DND-41 (cell line): ENCODE results near the gene UCHL5.

Source experiments
- ATAC-seq: fragments of 200-7000 bp; cut with Tn5 transposase; 3 replicates; pipeline ENCODE4 v1.9.1; 2021; ENCODE audit warnings: low read depth; ENCODE audit not compliant: insufficient read depth
- DNase-seq: peaks from one replicate; pipeline ENCODE4 v3.0.0-alpha.2; 2020
- H2AFZ ChIP-seq: 2 replicates; pipeline ENCODE4 v1.6.0; 2012; ENCODE audit warnings: low read depth, low read length
- H3K27ac ChIP-seq: 2 replicates; pipeline ENCODE4 v1.5.1; 2012; ENCODE audit warnings: low read length, inconsistent platforms
- H3K27me3 ChIP-seq: fragments of 200-600 bp; sonication (generic); 2 replicates; pipeline ENCODE4 v1.6.0; 2012; ENCODE audit warnings: low read length, mild to moderate bottlenecking, inconsistent platforms; ENCODE audit not compliant: insufficient read depth, poor library complexity
- H3K36me3 ChIP-seq: 2 replicates; pipeline ENCODE4 v1.5.1; 2012; ENCODE audit warnings: low read length, inconsistent platforms; ENCODE audit not compliant: insufficient read depth
- H3K4me1 ChIP-seq: 2 replicates; pipeline ENCODE4 v1.5.1; 2012; ENCODE audit warnings: mild to moderate bottlenecking, low read length; ENCODE audit not compliant: insufficient read depth
- H3K4me2 ChIP-seq: 2 replicates; pipeline ENCODE4 v1.6.0; 2012; ENCODE audit warnings: mild to moderate bottlenecking, moderate library complexity, low read length, inconsistent platforms; ENCODE audit not compliant: insufficient read depth
- H3K4me3 ChIP-seq, 2 experiments: fragments of 200-600 bp in 1 of 2; shearing (Covaris generic) in 1 of 2; 2 replicates each; pipeline ENCODE4 v1.5.1; 2012 to 2016; ENCODE audit warnings: inconsistent platforms in 2 of 2, low read length in 2 of 2, mild to moderate bottlenecking in 2 of 2, low read depth in 1 of 2, moderate library complexity in 1 of 2
- H3K79me2 ChIP-seq: 2 replicates; pipeline ENCODE4 v1.6.0; 2012; ENCODE audit warnings: low read length, inconsistent platforms; ENCODE audit not compliant: insufficient read depth
- H3K9ac ChIP-seq: 2 replicates; pipeline ENCODE4 v1.6.0; 2012; ENCODE audit warnings: low read depth, mild to moderate bottlenecking, inconsistent platforms, low read length, moderate library complexity
- H3K9me3 ChIP-seq: 2 replicates; pipeline ENCODE4 v1.5.1; 2012; ENCODE audit warnings: low read length, moderate library complexity, mild to moderate bottlenecking, inconsistent platforms; ENCODE audit not compliant: insufficient read depth, severe bottlenecking
- H4K20me1 ChIP-seq: 2 replicates; pipeline ENCODE4 v1.6.0; 2012; ENCODE audit warnings: low read length; ENCODE audit not compliant: insufficient read depth
- CTCF ChIP-seq: IDR thresholded peaks from 2 replicates; pipeline ENCODE4 v1.5.1; 2012; ENCODE audit warnings: borderline replicate concordance, low read length, moderate library complexity, mild to moderate bottlenecking; ENCODE audit not compliant: poor library complexity, severe bottlenecking; ENCODE audit errors: extremely low read depth
- EZH2 ChIP-seq: IDR thresholded peaks from 3 replicates; pipeline ENCODE4 v1.6.1; 2012; ENCODE audit warnings: borderline replicate concordance, low read depth, mild to moderate bottlenecking, moderate library complexity, low read length, inconsistent platforms; ENCODE audit not compliant: severe bottlenecking

UCHL5 gene

GRCh38 chr1:193086342-193086741 is 27.2 kb upstream of the UCHL5 start:
- TF ChIP-seq CTCF: no peak
- TF ChIP-seq EZH2: no peak
- H3K9me3 ChIP-seq: no peaks in the 10 kb centered on the region
- H4K20me1 ChIP-seq: no peaks in the 10 kb centered on the region
- ATAC-seq: no peak
- H3K4me3 ChIP-seq: no peak overlapping the region
- no peak for DNase-seq
- H3K27ac ChIP-seq: no peak overlapping the region
- H3K4me2 ChIP-seq: no peak overlapping the region
- no peak overlapping the region for H2AFZ ChIP-seq
- no peaks in the 10 kb centered on the region for H3K27me3 ChIP-seq
- no peaks in the 10 kb centered on the region for H3K4me1 ChIP-seq
- H3K36me3 ChIP-seq: peaks cover 52% of the 10 kb centered on the region
- no peaks in the 10 kb centered on the region for H3K79me2 ChIP-seq
- no peak overlapping the region for H3K9ac ChIP-seq

- Histone ChIP-seq H3K9ac (no peak overlapping the region), H4K20me1 (no peaks in the 10 kb centered on the region), H3K4me1 (no peaks in the 10 kb centered on the region), H3K9me3 (no peaks in the 10 kb centered on the region), H3K4me3 (no peak overlapping the region), H3K27ac (no peak overlapping the region), H3K4me2 (no peak overlapping the region), H3K27me3 (no peaks in the 10 kb centered on the region), H3K79me2 (no peaks in the 10 kb centered on the region), H3K36me3 (peaks cover 60% of the 10 kb centered on the region), H2AFZ (no peak overlapping the region)
- DNase-seq (no peak), ATAC-seq (no peak)
- no peak for TF ChIP-seq EZH2
- TF ChIP-seq CTCF: no peak
Observed at GRCh38 chr1:193085263-193085662, 26.1 kb upstream of the UCHL5 start.

GRCh38 chr1:193083365-193084088 is 24.4 kb upstream of the UCHL5 start:
- Histone ChIP-seq H3K27me3 (no peaks in the 10 kb centered on the region), H3K9me3 (no peaks in the 10 kb centered on the region), H3K27ac (no peak overlapping the region), H3K36me3 (peaks cover 74% of the 10 kb centered on the region), H3K4me1 (no peaks in the 10 kb centered on the region), H2AFZ (no peak overlapping the region), H3K79me2 (no peaks in the 10 kb centered on the region), H3K4me2 (no peak overlapping the region), H4K20me1 (no peaks in the 10 kb centered on the region), H3K4me3 (no peak overlapping the region), H3K9ac (no peak overlapping the region)
- TF ChIP-seq EZH2: no peak
- no peak for TF ChIP-seq CTCF
- DNase-seq: no peak
- ATAC-seq: no peak

GRCh38 chr1:193079187-193079586 is 20.0 kb upstream of the UCHL5 start:
- DNase-seq (no peak), ATAC-seq (no peak)
- Histone ChIP-seq H3K9me3 (no peaks in the 10 kb centered on the region), H2AFZ (no peak overlapping the region), H3K4me1 (no peaks in the 10 kb centered on the region), H3K27ac (no peak overlapping the region), H4K20me1 (peaks cover 2% of the 10 kb centered on the region; the same call in 1 of the 2 replicates), H3K36me3 (peaks cover 77% of the 10 kb centered on the region), H3K79me2 (peaks cover 11% of the 10 kb centered on the region), H3K27me3 (no peaks in the 10 kb centered on the region), H3K4me2 (no peak overlapping the region), H3K4me3 (no peak overlapping the region), H3K9ac (no peak overlapping the region)
- TF ChIP-seq EZH2 (no peak), CTCF (no peak)
